IMR-90 (cell line): ENCODE results near the gene JAKMIP3. TPM values are rescaled to one million over a fixed set of nuclear protein-coding genes. Genes with fewer than 3 reads are reported as not detected.
A peak's percentile ranks its signal among the peaks of the same experiment; 100 is the strongest.

ENCODE experiments used
- ATAC-seq: fragments of 200-7000 bp; cut with Tn5 transposase; 2 replicates; pipeline ENCODE4 v1.9.1; 2020; ENCODE audit warnings: low read depth, mild to moderate bottlenecking, moderate library complexity
- BruUV-seq: library from RNA; stranded (reverse); fragments of 400-500 nt; replicated peaks from 2 replicates; lab custom pipeline; 2021; lab: Mats Ljungman, UMichigan
- CTCF ChIA-PET: fragments of 300-600 bp; formaldehyde crosslinking; extraction: SDS; loops from one replicate; lab custom pipeline; 2021; ENCODE audit warnings: antibody characterized with exemption; lab: Yijun Ruan, JAX
- POLR2A ChIA-PET: fragments of 300-600 bp; sonication (Branson Sonifier 250); formaldehyde crosslinking; loops from one replicate; lab custom pipeline; 2022; ENCODE audit warnings: antibody characterized with exemption; ENCODE audit not compliant: unreplicated experiment; lab: Charles Lee
- DNase-seq: peaks from one replicate; pipeline ENCODE4 v3.0.0; 2013
- H2AFZ ChIP-seq: replicated peaks from 2 replicates; pipeline ENCODE3; 2013; ENCODE audit warnings: low read length, mild to moderate bottlenecking; ENCODE audit not compliant: poor library complexity
- H2AK5ac ChIP-seq: 2 replicates; pipeline ENCODE4 v1.6.1; 2013; ENCODE audit warnings: low read depth, low read length, inconsistent platforms
- H2AK9ac ChIP-seq: replicated peaks from 2 replicates; pipeline ENCODE3; 2013; ENCODE audit warnings: mild to moderate bottlenecking, low read depth, low read length, moderate library complexity; ENCODE audit not compliant: poor library complexity
- H2BK120ac ChIP-seq: 2 replicates; pipeline ENCODE4 v1.6.1; 2013; ENCODE audit warnings: low read depth, low read length, inconsistent platforms
- H2BK15ac ChIP-seq: 3 replicates; pipeline ENCODE4 v1.6.1; 2013; ENCODE audit warnings: low read depth, low read length, inconsistent platforms
- H2BK20ac ChIP-seq: 2 replicates; pipeline ENCODE4 v1.6.1; 2013; ENCODE audit warnings: low read depth, mild to moderate bottlenecking, inconsistent platforms, low read length, moderate library complexity
- H2BK5ac ChIP-seq: 2 replicates; pipeline ENCODE4 v1.6.1; 2013; ENCODE audit warnings: mild to moderate bottlenecking, low read depth, low read length, inconsistent platforms; ENCODE audit not compliant: poor library complexity, severe bottlenecking
- H3K14ac ChIP-seq: replicated peaks from 2 replicates; pipeline ENCODE4 v1.6.1; 2013; ENCODE audit warnings: low read depth, low read length, inconsistent platforms
- H3K18ac ChIP-seq: 2 replicates; pipeline ENCODE4 v1.6.1; 2013; ENCODE audit warnings: low read depth, low read length, control low read depth
- H3K23ac ChIP-seq: 2 replicates; pipeline ENCODE4 v1.6.1; 2013; ENCODE audit warnings: low read depth, low read length, inconsistent platforms
- H3K27ac ChIP-seq: 2 replicates; pipeline ENCODE4 v1.5.1; 2013; ENCODE audit warnings: mild to moderate bottlenecking, control low read depth, low read length; ENCODE audit not compliant: insufficient read depth
- H3K27me3 ChIP-seq: 2 replicates; pipeline ENCODE4 v1.6.1; 2013; ENCODE audit warnings: low read length; ENCODE audit not compliant: control insufficient read depth, insufficient read depth
- H3K36me3 ChIP-seq: 2 replicates; pipeline ENCODE4 v1.6.1; 2013; ENCODE audit warnings: low read length, mixed read lengths; ENCODE audit not compliant: control insufficient read depth, insufficient read depth
- H3K4ac ChIP-seq: 2 replicates; pipeline ENCODE4 v1.6.1; 2013; ENCODE audit warnings: low read depth, low read length, inconsistent platforms
- H3K4me1 ChIP-seq: 2 replicates; pipeline ENCODE4 v1.6.1; 2013; ENCODE audit warnings: low read length, mixed read lengths; ENCODE audit not compliant: control insufficient read depth, insufficient read depth
- H3K4me2 ChIP-seq: 2 replicates; pipeline ENCODE4 v1.6.1; 2013; ENCODE audit warnings: low read depth, mild to moderate bottlenecking, control low read depth, low read length, moderate library complexity
- H3K4me3 ChIP-seq: 2 replicates; pipeline ENCODE4 v1.5.1; 2013; ENCODE audit warnings: low read depth, mild to moderate bottlenecking, control low read depth, low read length, moderate library complexity; ENCODE audit not compliant: insufficient read depth
- H3K56ac ChIP-seq: 2 replicates; pipeline ENCODE4 v1.6.1; 2013; ENCODE audit warnings: low read length, inconsistent platforms; ENCODE audit not compliant: insufficient read depth; ENCODE audit errors: extremely low read depth
- H3K79me1 ChIP-seq, 2 experiments: 2 replicates each; pipeline ENCODE4 v1.6.1; 2013; ENCODE audit warnings: low read length in 2 of 2, inconsistent platforms in 1 of 2, low read depth in 1 of 2
- H3K9ac ChIP-seq: 2 replicates; pipeline ENCODE4 v1.6.1; 2013; ENCODE audit warnings: low read depth, low read length, control low read depth
- H3K9me1 ChIP-seq: 2 replicates; pipeline ENCODE4 v1.6.1; 2013; ENCODE audit warnings: low read length, inconsistent platforms; ENCODE audit not compliant: insufficient read depth
- H3K9me3 ChIP-seq: 2 replicates; pipeline ENCODE4 v1.6.1; 2013; ENCODE audit warnings: low read length; ENCODE audit not compliant: control insufficient read depth, insufficient read depth
- H4K20me1 ChIP-seq: 2 replicates; pipeline ENCODE4 v1.6.1; 2013; ENCODE audit warnings: low read length, inconsistent platforms; ENCODE audit not compliant: insufficient read depth
- H4K5ac ChIP-seq: 2 replicates; pipeline ENCODE4 v1.6.1; 2013; ENCODE audit warnings: mild to moderate bottlenecking, low read depth, low read length, control low read depth
- H4K8ac ChIP-seq, 2 experiments: 2 replicates each; pipeline ENCODE4 v1.6.1; 2013; ENCODE audit warnings: low read depth in 2 of 2, low read length in 2 of 2, control low read depth in 1 of 2, inconsistent platforms in 1 of 2
- H4K91ac ChIP-seq: 2 replicates; pipeline ENCODE4 v1.6.1; 2013; ENCODE audit warnings: low read depth, low read length, inconsistent platforms; ENCODE audit not compliant: insufficient read depth
- BHLHE40 ChIP-seq: fragments of 150-350 bp; IDR thresholded peaks from 2 replicates; pipeline ENCODE4 v1.6.1; 2016; ENCODE audit warnings: mild to moderate bottlenecking, low read depth, low read length
- CHD1 ChIP-seq: IDR thresholded peaks from 2 replicates; pipeline ENCODE4 v1.6.1; 2012; ENCODE audit warnings: low read depth, low read length, improper control_type of control experiment
- CTCF ChIP-seq: conservative IDR thresholded peaks from 2 replicates; pipeline ENCODE4 v1.5.1; 2012; ENCODE audit warnings: mild to moderate bottlenecking, low read depth, low read length, improper control_type of control experiment
- ELK1 ChIP-seq: fragments of 150-350 bp; IDR thresholded peaks from 2 replicates; pipeline ENCODE4 v1.6.1; 2016; ENCODE audit warnings: low read depth, mild to moderate bottlenecking, low read length, moderate library complexity, borderline replicate concordance
- FOS ChIP-seq: fragments of 150-350 bp; IDR thresholded peaks from 2 replicates; pipeline ENCODE4 v1.6.1; 2016; ENCODE audit warnings: low read depth, low read length
- MAFK ChIP-seq: IDR thresholded peaks from 2 replicates; pipeline ENCODE4 v1.6.1; 2012; ENCODE audit warnings: low read depth, low read length, improper control_type of control experiment
- MAZ ChIP-seq: IDR thresholded peaks from 2 replicates; pipeline ENCODE4 v1.6.1; 2012; ENCODE audit warnings: low read depth, mild to moderate bottlenecking, low read length, improper control_type of control experiment, moderate library complexity, borderline replicate concordance
- MXI1 ChIP-seq: IDR thresholded peaks from 2 replicates; pipeline ENCODE4 v1.6.1; 2012; ENCODE audit warnings: low read depth, mild to moderate bottlenecking, low read length, moderate library complexity, borderline replicate concordance
- NFE2L2 ChIP-seq: fragments of 150-350 bp; IDR thresholded peaks from 2 replicates; pipeline ENCODE4 v1.6.1; 2016; ENCODE audit warnings: low read depth, mild to moderate bottlenecking, low read length
- POLR2A ChIP-seq: IDR thresholded peaks from 2 replicates; pipeline ENCODE4 v1.6.1; 2012; ENCODE audit warnings: mild to moderate bottlenecking, low read depth, low read length
- RAD21 ChIP-seq: IDR thresholded peaks from 2 replicates; pipeline ENCODE4 v1.6.1; 2012; ENCODE audit warnings: low read length, improper control_type of control experiment
- RFX5 ChIP-seq: IDR thresholded peaks from 2 replicates; pipeline ENCODE4 v1.8.0; 2012; ENCODE audit warnings: low read depth, mild to moderate bottlenecking, low read length, moderate library complexity
- SMC3 ChIP-seq: fragments of 150-350 bp; IDR thresholded peaks from 2 replicates; pipeline ENCODE4 v1.6.1; 2016; ENCODE audit warnings: low read depth, mild to moderate bottlenecking, antibody characterized with exemption, low read length, moderate library complexity
- USF2 ChIP-seq: fragments of 150-350 bp; IDR thresholded peaks from 2 replicates; pipeline ENCODE4 v1.6.1; 2017; ENCODE audit warnings: mild to moderate bottlenecking, antibody characterized with exemption, low read length, low read depth
- WGBS, 2 experiments: methylation state at CpG; one replicate each; pipeline versions ENCODE4 v1.1.5 to v1.1.7; 2013; ENCODE audit warnings: missing lambda C conversion rate in 2 of 2; ENCODE audit not compliant: insufficient read length in 1 of 2; ENCODE audit errors: extremely low coverage in 2 of 2; 5-methylcytosine and 5-hydroxymethylcytosine counted together
- dilution Hi-C: fragments of 300-500 bp; cut with HindIII; formaldehyde crosslinking; loops from one replicate; pipeline ENCODE4 v1.14.3; 2018; ENCODE audit warnings: low sequenced_read_pairs; ENCODE audit not compliant: unreplicated experiment
- in situ Hi-C: fragments of 300-500 bp; cut with MboI; formaldehyde crosslinking; loops from 3 replicates; pipeline ENCODE4 v1.14.3; 2019; ENCODE audit warnings: low sequenced_read_pairs, inconsistent platforms, mixed read lengths
- intact Hi-C: fragments of 100-400 bp; cut with micrococcal nuclease; formaldehyde crosslinking; loops from 2 replicates; pipeline ENCODE4 v1.10.0; 2022
- polyA plus RNA-seq, 3 experiments: library from polyadenylated mRNA; depleted of rRNA; stranded (reverse); fragments of >200 nt; gene quantifications; 2 replicates each; pipeline ENCODE4 v1.2.3, GENCODE V29; 2012; ENCODE audit warnings: low replicate concordance in 1 of 3
- total RNA-seq: library from RNA; depleted of rRNA; stranded (reverse); fragments of >200 nt; gene quantifications from 2 replicates; pipeline ENCODE4 v1.2.3, GENCODE V29; 2012

Gene JAKMIP3
- total and polyA plus RNA-seq, 2 of the 4 experiments (the other 2 are of a cell fraction) = under 0.01 to 0.22 TPM

GRCh38 chr10:132023092-132023811 lies 42.5 kb upstream of the JAKMIP3 start:
- no peak overlapping the region for H3K14ac ChIP-seq
- peak; percentile 98 for ATAC-seq
- H3K56ac ChIP-seq = no peak overlapping the region
- peak; percentile 72 for DNase-seq
- H4K8ac ChIP-seq = 0 out of 4 replicates have a peak overlapping the region, but pooled peaks of 1 of the 2 experiments have one; percentile 24
- H3K9me3 ChIP-seq = no peaks in the 10 kb centered on the region
- no peak overlapping the region for H4K5ac ChIP-seq
- WGBS, 2 experiments = 6% methylated on average over 10 of the region's 36 CpGs; no CpG with 5 or more reads in 1 of the 2 experiments
- dilution Hi-C loops (no loop called here), in situ Hi-C loops (loop anchor here (5.0 to 25.0 kb wide), 2 partner anchors 136 to 1836 kb away; no protein-coding TSS in a partner anchor), intact Hi-C loops (loop anchor here (1.0 to 5.0 kb wide), 4 partner anchors 42 to 138 kb away; partner anchors contain the start of genes BNIP3 and PPP2R2D)
- no peak overlapping the region for H3K9ac ChIP-seq
- TF ChIP-seq ELK1 (no peak), MAZ (0 out of 2 replicates have a peak, but pooled peaks have one; percentile 29), FOS (no peak), MXI1 (peak; percentile 71; the same call in 1 of the 2 replicates), RFX5 (no peak), SMC3 (peak; percentile 97), RAD21 (peak; percentile 95), CTCF (peak; percentile 94), MAFK (no peak), USF2 (0 out of 2 replicates have a peak, but pooled peaks have one; percentile 4), POLR2A (no peak), NFE2L2 (no peak), CHD1 (no peak), BHLHE40 (peak; percentile 27; the same call in 1 of the 2 replicates)
- H3K4me3 ChIP-seq = 0 out of 2 replicates have a peak overlapping the region, but pooled peaks have one; percentile 2
- ChIA-PET POLR2A (no interaction called here), CTCF (interaction anchor here (0.5 to 1.9 kb wide), 21 partner anchors 8 to 137 kb away, joined by 3 to 29 read pairs (median 4); partner anchors contain the start of genes BNIP3 and PPP2R2D)
- no peaks in the 10 kb centered on the region for H4K20me1 ChIP-seq
- peak overlapping the region; percentile 61 for H2AFZ ChIP-seq
- peak overlapping the region; percentile 68 for H3K4me2 ChIP-seq
- H3K27me3 ChIP-seq = peaks cover 29% of the 10 kb centered on the region
- no peaks in the 10 kb centered on the region for H3K9me1 ChIP-seq
- H3K79me1 ChIP-seq = no peaks in the 10 kb centered on the region
- no peak overlapping the region for H2BK20ac ChIP-seq
- no peak overlapping the region for H2AK5ac ChIP-seq
- no peak overlapping the region for H2BK5ac ChIP-seq
- no TSS peak for BruUV-seq
- H3K4me1 ChIP-seq = no peaks in the 10 kb centered on the region
- no peaks in the 10 kb centered on the region for H3K36me3 ChIP-seq
- H2BK120ac ChIP-seq = no peak overlapping the region
- no peak overlapping the region for H4K91ac ChIP-seq
- no peak overlapping the region for H2BK15ac ChIP-seq
- H2AK9ac ChIP-seq = no peak overlapping the region
- no peak overlapping the region for H3K23ac ChIP-seq
- no peak overlapping the region for H3K18ac ChIP-seq
- no peak overlapping the region for H3K4ac ChIP-seq
- H3K27ac ChIP-seq = no peak overlapping the region
